HepG2 (cell line): ENCODE data around the gene DNM3. TPM values are rescaled to one million over a fixed set of nuclear protein-coding genes. Genes with fewer than 3 reads are reported as not detected.

Source experiments
- ATAC-seq: fragments of 200-7000 bp; cut with Tn5 transposase; 3 replicates; pipeline ENCODE4 v1.9.1; 2020; ENCODE audit warnings: mild to moderate bottlenecking, moderate library complexity
- BruUV-seq: library from RNA; stranded (reverse); fragments of 400-500 nt; replicated peaks from 2 replicates; lab custom pipeline; 2021; lab: Mats Ljungman, UMichigan
- CTCF ChIA-PET: fragments of 300-600 bp; formaldehyde crosslinking; extraction: SDS; loops from one replicate; lab custom pipeline; 2021; ENCODE audit warnings: low total read pairs, inconsistent platforms, low intra/inter-chr PET ratio; lab: Yijun Ruan, JAX
- POLR2A ChIA-PET: fragments of 350-600 bp; sonication (Branson Sonifier 250); formaldehyde crosslinking; loops from one replicate; lab custom pipeline; 2020; ENCODE audit warnings: antibody characterized with exemption, inconsistent platforms; lab: Yijun Ruan, JAX
- DNase-seq: peaks from one replicate; pipeline ENCODE4 v3.0.0-alpha.2; 2015; ENCODE audit warnings: low spot score
- FAIRE-seq: peaks from 3 replicates; lab custom pipeline; 2011; peaks lifted over from hg19 to GRCh38; lab: Jason Lieb, UNC
- H2AFZ ChIP-seq: one replicate; pipeline ENCODE4 v1.6.1; 2011; ENCODE audit warnings: low read length, inconsistent platforms
- H3K27ac ChIP-seq: fragments of 300-600 bp; 3 replicates; pipeline ENCODE4 v1.8.0; 2011; ENCODE audit warnings: mixed run types, mild to moderate bottlenecking, mixed read lengths, low read length, inconsistent platforms; ENCODE audit not compliant: insufficient read depth; ENCODE audit errors: extremely low read length
- H3K27me3 ChIP-seq, 2 experiments: fragments of 200-600 bp in 1 of 2; 2 replicates in 1 of 2; 3 replicates in 1 of 2; pipeline versions ENCODE4 v1.6.0 to v1.8.0; 2011; ENCODE audit warnings: low read length in 2 of 2, mild to moderate bottlenecking in 2 of 2, moderate library complexity in 2 of 2, inconsistent platforms in 1 of 2; ENCODE audit not compliant: insufficient read depth in 2 of 2, control insufficient read depth in 1 of 2
- H3K36me3 ChIP-seq, 2 experiments: fragments of 200-600 bp in 1 of 2; replicated peaks in 1 of 2; 2 replicates in 1 of 2; 3 replicates in 1 of 2; pipeline versions ENCODE4 v1.5.1 to v1.8.0; 2011; ENCODE audit warnings: low read length in 2 of 2, inconsistent platforms in 1 of 2; ENCODE audit not compliant: insufficient read depth in 2 of 2, control insufficient read depth in 1 of 2
- H3K4me1 ChIP-seq: 2 replicates; pipeline ENCODE4 v1.5.1; 2012; ENCODE audit warnings: low read length, inconsistent platforms; ENCODE audit not compliant: insufficient read depth
- H3K4me2 ChIP-seq: 2 replicates; pipeline ENCODE4 v1.6.0; 2011; ENCODE audit warnings: low read depth, low read length, inconsistent platforms
- H3K4me3 ChIP-seq, 3 experiments: fragments of 200-600 bp in 1 of 3; sonication (generic), shearing (Covaris generic) in 1 of 3; replicated peaks in 1 of 3; 2 replicates each; pipeline ENCODE4 v1.5.1; 2011 to 2016; ENCODE audit warnings: low read length in 3 of 3, inconsistent platforms in 2 of 3, low read depth in 2 of 3, mild to moderate bottlenecking in 2 of 3, control low read depth in 1 of 3, mixed read lengths in 1 of 3; ENCODE audit not compliant: insufficient read depth in 1 of 3
- H3K79me2 ChIP-seq: one replicate; pipeline ENCODE4 v1.6.1; 2011; ENCODE audit warnings: low read length, inconsistent platforms; ENCODE audit not compliant: insufficient read depth
- H3K9ac ChIP-seq: 2 replicates; pipeline ENCODE4 v1.6.0; 2011; ENCODE audit warnings: mild to moderate bottlenecking, low read depth, low read length, inconsistent platforms; ENCODE audit not compliant: insufficient read depth
- H3K9me3 ChIP-seq: 2 replicates; pipeline ENCODE4 v1.5.1; 2012; ENCODE audit warnings: mild to moderate bottlenecking, low read length
- H4K20me1 ChIP-seq: 2 replicates; pipeline ENCODE4 v1.6.0; 2011; ENCODE audit warnings: inconsistent platforms, mild to moderate bottlenecking, low read length, moderate library complexity; ENCODE audit not compliant: insufficient read depth
- CSRNP2 ChIP-seq: sonication (generic); formaldehyde crosslinking; conservative IDR thresholded peaks from 2 replicates; pipeline ENCODE4 v1.8.0; 2022; ENCODE audit warnings: low read depth, missing genetic modification reagents
- GRHL1 ChIP-seq: sonication (generic); formaldehyde crosslinking; conservative IDR thresholded peaks from 2 replicates; pipeline ENCODE4 v1.8.0; 2022; ENCODE audit warnings: missing genetic modification reagents
- HIVEP1 ChIP-seq: sonication (generic); formaldehyde crosslinking; IDR thresholded peaks from 2 replicates; pipeline ENCODE4 v1.4.0; 2020; ENCODE audit warnings: mild to moderate bottlenecking, missing genetic modification reagents
- KDM4B ChIP-seq: sonication (generic); formaldehyde crosslinking; IDR thresholded peaks from 2 replicates; pipeline ENCODE4 v1.4.0; 2020; ENCODE audit warnings: missing genetic modification reagents
- NAIF1 ChIP-seq: sonication (generic); formaldehyde crosslinking; IDR thresholded peaks from 2 replicates; pipeline ENCODE4 v1.5.0; 2020; ENCODE audit warnings: mild to moderate bottlenecking, missing genetic modification reagents, borderline replicate concordance
- NRL ChIP-seq: sonication (generic); formaldehyde crosslinking; IDR thresholded peaks from 2 replicates; pipeline ENCODE4 v1.5.0; 2020; ENCODE audit warnings: missing genetic modification reagents, mild to moderate bottlenecking, moderate library complexity, borderline replicate concordance
- PCBP1 ChIP-seq: fragments of 200-400 bp; formaldehyde crosslinking; IDR thresholded peaks from 2 replicates; pipeline ENCODE4 v1.6.1; 2017; ENCODE audit warnings: mild to moderate bottlenecking, low read depth, low read length, borderline replicate concordance
- PHF8 ChIP-seq: sonication (generic); formaldehyde crosslinking; IDR thresholded peaks from 2 replicates; pipeline ENCODE4 v1.5.0; 2020; ENCODE audit warnings: missing genetic modification reagents
- SNAPC5 ChIP-seq: sonication (generic); formaldehyde crosslinking; IDR thresholded peaks from 2 replicates; pipeline ENCODE4 v1.8.1; 2023; ENCODE audit warnings: mild to moderate bottlenecking, missing genetic modification reagents, borderline replicate concordance
- SOX13 ChIP-seq, 3 experiments: fragments of 450-650 bp in 1 of 3; sonication (generic) in 1 of 3; formaldehyde crosslinking in 1 of 3; IDR thresholded peaks in 2 of 3; conservative IDR thresholded peaks in 1 of 3; 2 replicates each; pipeline versions ENCODE4 v1.5.0 to v1.6.1; 2016 to 2020; ENCODE audit warnings: antibody characterized with exemption in 1 of 3, mild to moderate bottlenecking in 1 of 3, missing compliant biosample characterization in 1 of 3, missing genetic modification reagents in 1 of 3, moderate library complexity in 1 of 3
- ZNF350 ChIP-seq: sonication (generic); formaldehyde crosslinking; IDR thresholded peaks from 2 replicates; pipeline ENCODE4 v1.4.0; 2020; ENCODE audit warnings: mild to moderate bottlenecking, low read depth, missing genetic modification reagents, borderline replicate concordance
- ZNF484 ChIP-seq: sonication (generic); formaldehyde crosslinking; IDR thresholded peaks from 2 replicates; pipeline ENCODE4 v1.5.1; 2020; ENCODE audit warnings: mild to moderate bottlenecking, low read depth, missing genetic modification reagents, borderline replicate concordance
- ZNF496 ChIP-seq: sonication (generic); formaldehyde crosslinking; IDR thresholded peaks from 2 replicates; pipeline ENCODE4 v1.8.1; 2023; ENCODE audit warnings: mild to moderate bottlenecking, moderate library complexity, missing genetic modification reagents; ENCODE audit not compliant: insufficient replicate concordance
- ZNF749 ChIP-seq: sonication (generic); formaldehyde crosslinking; IDR thresholded peaks from 2 replicates; pipeline ENCODE4 v1.8.0; 2022; ENCODE audit warnings: mild to moderate bottlenecking, missing genetic modification reagents, moderate library complexity, borderline replicate concordance
- ZNF883 ChIP-seq: sonication (generic); formaldehyde crosslinking; IDR thresholded peaks from 2 replicates; pipeline ENCODE4 v1.5.1; 2020; ENCODE audit warnings: mild to moderate bottlenecking, missing genetic modification reagents; ENCODE audit errors: not compliant biosample characterization
- WGBS: methylation state at CpG from one replicate; pipeline ENCODE4 v1.1.6; 2017; ENCODE audit warnings: low lambda C conversion rate; 5-methylcytosine and 5-hydroxymethylcytosine counted together
- in situ Hi-C: cut with HindIII; loops from 2 replicates; pipeline ENCODE4 v1.10.0; 2017; ENCODE audit warnings: low pct_unique_long_range_greater_than_20kb; ENCODE audit not compliant: extremely low pct_ligation_motif_present
- intact Hi-C: fragments of 100-400 bp; cut with micrococcal nuclease; formaldehyde crosslinking; loops from one replicate; pipeline ENCODE4 v1.10.0; 2022; ENCODE audit not compliant: unreplicated experiment
- polyA plus RNA-seq, 8 experiments: library from polyadenylated mRNA; depleted of rRNA in 3 of 8; stranded (reverse) in 7 of 8; unstranded in 1 of 8; fragments of >200 nt; fragmentation: Illumina TruSeq in 4 of 8; extraction: Trizol in 4 of 8; gene quantifications; 2 replicates each; pipeline versions ENCODE4 v1.2.1 to v1.2.3, GENCODE V29; 2011 to 2016; ENCODE audit warnings: low read depth in 4 of 8, missing spikeins in 1 of 8, mixed read lengths in 1 of 8; ENCODE audit not compliant: insufficient read depth in 1 of 8
- total RNA-seq, 5 experiments: library from RNA; depleted of rRNA; stranded (reverse); fragments of >200 nt; fragmentation: Illumina TruSeq; extraction: Trizol; gene quantifications; 2 replicates each; pipeline ENCODE4 v1.2.3, GENCODE V29; 2016; ENCODE audit warnings: low read depth in 1 of 5

The DNM3 gene
- total and polyA plus RNA-seq, 2 of the 13 experiments (the other 11 are each of a cell fraction or from before 2014, with no cell fraction given), result 0.05 TPM; not detected in 1

- no peak for TF ChIP-seq NAIF1 (CRISPR knock-in tag)
- no peak for TF ChIP-seq KDM4B (CRISPR knock-in tag)
- TF ChIP-seq ZNF883 (CRISPR knock-in tag), result no peak
- TF ChIP-seq ZNF484, result no peak
- TF ChIP-seq SOX13 (IDR thresholded peaks at IDR 0.05), result no peak
- no peak for TF ChIP-seq SOX13 (CRISPR knock-in tag; conservative IDR thresholded peaks at IDR 0.05 in 1 of 2, IDR thresholded peaks at IDR 0.05 in 1 of 2)
These were observed 41.0 kb upstream of the DNM3 start (continued) for GRCh38 chr1:171800342-171800741.

- ChIA-PET POLR2A (interaction anchor here (1.1 kb wide), 1 partner anchor 20 kb away, joined by 5 read pairs; the partner anchor contains the start of gene METTL13), CTCF (interaction anchor here (3.1 kb wide), 1 partner anchor 184 kb away, joined by 23 read pairs; no protein-coding TSS in a partner anchor)
- no peaks in the 10 kb centered on the region for H3K9me3 ChIP-seq
- BruUV-seq, result no TSS peak
- H3K27ac ChIP-seq, result no peak overlapping the region
- no peaks in the 10 kb centered on the region for H3K79me2 ChIP-seq
- 72% methylated on average over 3 of the region's 3 CpGs for WGBS
- no peak overlapping the region for H3K4me2 ChIP-seq
- H4K20me1 ChIP-seq, result no peaks in the 10 kb centered on the region
- intact Hi-C loops (loop anchor here (1.0 to 2.0 kb wide), 2 partner anchors 184 to 598 kb away; no protein-coding TSS in a partner anchor), in situ Hi-C loops (loop anchor here (5.0 kb wide), 1 partner anchor 181 kb away; no protein-coding TSS in a partner anchor)
- ATAC-seq (no peak), DNase-seq (no peak), FAIRE-seq (no peak)
- H3K9ac ChIP-seq, result no peak overlapping the region
- peaks cover 5 to 15% of the 10 kb centered on the region in 2 experiments; a peak in 4 of 5 replicates for H3K36me3 ChIP-seq
- no peaks in the 10 kb centered on the region for H3K4me1 ChIP-seq
- H3K27me3 ChIP-seq, result no peaks in the 10 kb centered on the region
- H2AFZ ChIP-seq, result no peak overlapping the region
- H3K4me3 ChIP-seq, result no peak overlapping the region
- TF ChIP-seq GRHL1 (no peak), HIVEP1 (CRISPR knock-in tag) (no peak), PCBP1 (no peak), NRL (CRISPR knock-in tag) (no peak), ZNF749 (CRISPR knock-in tag) (no peak), ZNF350 (CRISPR knock-in tag) (no peak), PHF8 (CRISPR knock-in tag) (no peak), CSRNP2 (CRISPR knock-in tag) (no peak), ZNF496 (CRISPR knock-in tag) (no peak), SNAPC5 (CRISPR knock-in tag) (no peak)
These were observed 40.4 kb upstream of the DNM3 start for GRCh38 chr1:171800851-171801250.
